Measurements from ENCODE around the gene TPRN.
"Not testable (repeated sequence)": the region's sequence is repeated elsewhere in the genome, so short reads cannot be mapped to it uniquely, and the experiment has no call there.

The TPRN gene

GRCh38 chr9:137200311-137201204 lies at the start of gene TPRN:
Gene TPRN, minus strand, starts transcription at chr9:137200741. Its CDS starts 30 bp downstream, at chr9:137200711.
- DNase-seq (ENCODE audit: low spot score): peak; percentile 100

- no peak for DNase-seq (ENCODE audit: low spot score)
Measured at GRCh38 chr9:137247916-137248175, 47.3 kb upstream of the TPRN start.

GRCh38 chr9:137247135-137247915 lies 46.8 kb upstream of the TPRN start:
- no peak for DNase-seq (ENCODE audit: low spot score)

GRCh38 chr9:137245450-137246421 lies 45.2 kb upstream of the TPRN start:
- DNase-seq (ENCODE audit: low spot score): no peak

- DNase-seq (ENCODE audit: low spot score): no peak
Measured at GRCh38 chr9:137244486-137245449, 44.2 kb upstream of the TPRN start.

- DNase-seq (ENCODE audit: low spot score): no peak
Measured at GRCh38 chr9:137243626-137244485, 43.3 kb upstream of the TPRN start.

- not testable (repeated sequence) for DNase-seq (ENCODE audit: low spot score)
Measured at GRCh38 chr9:137243266-137243625, 42.7 kb upstream of the TPRN start.

- no peak for DNase-seq (ENCODE audit: low spot score)
Measured at GRCh38 chr9:137242269-137243203, 42.0 kb upstream of the TPRN start.

- peak; percentile 81 for DNase-seq (ENCODE audit: low spot score)
Measured at GRCh38 chr9:137241490-137242268, 41.1 kb upstream of the TPRN start.

GRCh38 chr9:137240841-137241489 lies 40.4 kb upstream of the TPRN start, which contains the start of gene TUBB4B:
Gene TUBB4B, plus strand, starts transcription at chr9:137241287. Its CDS starts 74 bp downstream, at chr9:137241361.
- DNase-seq (ENCODE audit: low spot score): peak; percentile 100

- DNase-seq (ENCODE audit: low spot score): peak; percentile 82
Measured at GRCh38 chr9:137240318-137240840, 39.8 kb upstream of the TPRN start.

- DNase-seq (ENCODE audit: low spot score): not testable (repeated sequence)
Measured at GRCh38 chr9:137239541-137240200, 39.1 kb upstream of the TPRN start.

- no peak for DNase-seq (ENCODE audit: low spot score)
Measured at GRCh38 chr9:137237759-137238726, 37.5 kb upstream of the TPRN start.

- no peak for DNase-seq (ENCODE audit: low spot score)
Measured at GRCh38 chr9:137236936-137237421, 36.4 kb upstream of the TPRN start.

Data from hepatic stellate cell (primary cell).